Activated naive CD4-positive, alpha-beta T cell treated with anti-CD3 and anti-CD28 coated beads for 36 hours (primary cell): ENCODE data around the gene ENAH. TPM values are rescaled to one million over a fixed set of nuclear protein-coding genes. Genes with fewer than 3 reads are reported as not detected.

Experiments used
- CTCF ChIA-PET: fragments of 350-600 bp; sonication (Branson Sonifier 250); formaldehyde crosslinking; loops from one replicate; lab custom pipeline; 2021; ENCODE audit warnings: antibody characterized with exemption; lab: Charles Lee
- DNase-seq: peaks from one replicate; pipeline ENCODE4 v3.0.0-alpha.2; 2020
- H3K27ac Mint-ChIP-seq: one replicate; pipeline ENCODE4 v1.8.0; 2021; ENCODE audit warnings: mild to moderate bottlenecking, mixed read lengths
- H3K27me3 Mint-ChIP-seq: one replicate; pipeline ENCODE4 v1.8.0; 2021; ENCODE audit warnings: low read depth, mixed read lengths
- H3K36me3 Mint-ChIP-seq: one replicate; pipeline ENCODE4 v1.8.0; 2021; ENCODE audit warnings: low read depth, mixed read lengths
- H3K4me1 Mint-ChIP-seq: one replicate; pipeline ENCODE4 v1.8.0; 2021; ENCODE audit warnings: low read depth, mixed read lengths
- H3K4me3 Mint-ChIP-seq: one replicate; pipeline ENCODE4 v1.8.0; 2021; ENCODE audit warnings: mild to moderate bottlenecking, moderate library complexity, mixed read lengths
- H3K9me3 Mint-ChIP-seq: one replicate; pipeline ENCODE4 v1.8.0; 2021; ENCODE audit warnings: mixed read lengths
- intact Hi-C: fragments of 100-400 bp; cut with micrococcal nuclease; formaldehyde crosslinking; loops from one replicate; pipeline ENCODE4 v1.15.1; 2023
- total RNA-seq, 2 experiments: library from RNA; stranded (reverse); gene quantifications; one replicate each; pipeline ENCODE4 v1.2.3, GENCODE V29; 2021

The ENAH gene
- total RNA-seq, 2 experiments from 2014 or later: 0.91 to 2.0 TPM

DNA sequence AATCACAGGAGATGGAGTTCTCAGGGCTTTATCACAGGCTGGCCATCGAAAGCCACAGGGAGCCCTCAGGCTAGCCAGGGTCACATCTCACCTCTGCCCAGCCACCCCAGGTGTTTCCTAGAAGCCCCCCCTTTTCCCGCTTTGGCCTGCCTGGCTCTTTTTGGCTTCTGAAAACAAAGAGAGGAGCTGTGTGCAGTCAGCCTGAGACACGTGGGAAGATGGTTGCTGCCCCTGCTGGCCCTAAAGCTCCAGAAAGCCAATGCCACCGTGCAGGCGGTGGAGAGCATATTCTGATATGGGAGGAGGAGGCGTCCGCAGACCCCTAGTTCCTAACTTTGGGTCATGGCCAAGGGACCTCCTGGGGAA lies 206.3 kb downstream of the ENAH start:
- intact Hi-C loops: no loop called here
- peak; percentile 3 for DNase-seq
- Mint-ChIP-seq H3K9me3 (no peaks in the 10 kb centered on the region), H3K4me1 (peaks cover 60% of the 10 kb centered on the region), H3K4me3 (no peak overlapping the region), H3K27me3 (no peaks in the 10 kb centered on the region), H3K27ac (peak overlapping the region; percentile 92), H3K36me3 (no peaks in the 10 kb centered on the region)
- CTCF ChIA-PET: interaction anchor here (0.9 to 1.2 kb wide), 4 partner anchors 14 to 27 kb away, joined by 3 read pairs; no protein-coding TSS in a partner anchor

DNA sequence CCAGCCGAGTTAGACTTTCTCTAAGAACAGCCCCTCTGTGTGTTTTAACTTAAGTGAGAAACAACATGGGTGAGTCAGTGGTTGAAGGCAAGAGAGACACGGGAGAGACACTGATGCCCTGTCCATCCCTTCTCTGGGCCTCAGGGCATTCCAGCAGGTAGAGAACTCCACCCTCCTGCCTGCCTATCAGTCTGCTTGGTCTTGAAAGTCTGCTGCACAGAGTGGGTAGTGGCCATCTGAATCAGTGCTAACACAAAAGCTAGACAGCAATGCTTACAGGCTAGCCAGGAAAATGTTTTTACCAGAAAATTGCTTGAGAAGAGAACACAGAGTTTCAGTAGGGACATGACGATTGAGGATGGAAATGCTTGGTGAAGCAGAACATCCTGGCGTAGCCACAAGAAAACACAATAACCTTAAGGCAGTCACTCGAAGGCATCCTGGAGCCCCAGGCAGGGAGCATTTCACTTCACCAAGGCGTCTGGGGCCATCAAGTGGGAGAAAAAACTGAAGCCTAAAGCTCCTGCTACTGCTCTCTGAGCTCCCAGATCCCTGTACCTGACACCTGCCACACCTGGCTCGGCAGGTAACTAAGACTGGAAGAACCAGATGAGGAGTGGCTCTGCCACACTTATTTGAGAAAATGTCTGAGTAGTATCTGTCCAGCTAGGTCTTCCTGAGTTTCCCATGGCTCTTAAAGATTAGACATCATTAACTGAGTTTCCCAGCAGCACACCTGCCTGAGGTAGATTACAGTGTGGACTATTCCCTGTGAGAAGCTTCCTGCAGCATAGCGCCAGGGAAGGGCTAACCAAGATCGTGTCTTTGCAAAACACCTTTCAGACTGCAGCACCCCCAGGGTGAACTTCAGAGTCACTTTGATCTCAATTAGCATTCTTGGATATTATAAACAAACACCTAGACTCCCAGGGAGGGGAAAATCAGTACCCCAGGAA lies 207.0 kb downstream of the ENAH start:
- H3K27me3 Mint-ChIP-seq: no peaks in the 10 kb centered on the region
- peaks cover 61% of the 10 kb centered on the region for H3K4me1 Mint-ChIP-seq
- H3K4me3 Mint-ChIP-seq: peak overlapping the region; percentile 44
- H3K27ac Mint-ChIP-seq: peak overlapping the region; percentile 92
- H3K9me3 Mint-ChIP-seq: no peaks in the 10 kb centered on the region
- CTCF ChIA-PET: interaction anchor here (0.9 to 1.9 kb wide), 6 partner anchors 9 to 27 kb away, joined by 3 to 8 read pairs (median 3); partner anchors contain the start of gene LBR
- no peaks in the 10 kb centered on the region for H3K36me3 Mint-ChIP-seq
- intact Hi-C loops: loop anchor here (1.0 kb wide), 5 partner anchors 8 to 553 kb away; partner anchors contain the start of genes LBR, SDE2 and SRP9
- peak; percentile 49 for DNase-seq

DNA sequence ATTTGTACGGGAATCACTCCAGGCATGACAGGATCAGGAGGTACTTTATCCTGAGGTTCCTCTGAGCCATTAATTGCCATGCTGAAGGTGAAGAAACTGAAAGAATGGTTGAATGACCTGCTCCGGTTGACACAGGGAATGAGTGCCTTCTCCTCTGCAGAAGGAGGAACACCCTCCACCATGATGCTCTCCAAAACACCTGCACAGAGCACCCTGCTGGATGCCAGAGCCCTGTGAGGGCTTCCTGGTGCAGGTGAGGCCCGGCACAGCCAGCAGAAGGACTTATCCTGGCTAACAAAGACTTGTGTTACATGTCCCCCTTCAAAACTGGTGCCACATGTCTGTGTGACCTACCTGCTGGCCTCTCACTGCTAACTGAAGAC lies 210.8 kb downstream of the ENAH start:
- CTCF ChIA-PET: interaction anchor here (0.7 to 1.8 kb wide), 3 partner anchors 10 to 59 kb away, joined by 3 to 4 read pairs (median 3); no protein-coding TSS in a partner anchor
- intact Hi-C loops: loop anchor here (5.0 kb wide), 1 partner anchor 125 kb away; no protein-coding TSS in a partner anchor
- DNase-seq: no peak
- no peaks in the 10 kb centered on the region for H3K36me3 Mint-ChIP-seq
- H3K4me1 Mint-ChIP-seq: peaks cover 53% of the 10 kb centered on the region
- H3K9me3 Mint-ChIP-seq: no peaks in the 10 kb centered on the region
- H3K4me3 Mint-ChIP-seq: no peak overlapping the region
- H3K27me3 Mint-ChIP-seq: no peaks in the 10 kb centered on the region
- H3K27ac Mint-ChIP-seq: peak overlapping the region; percentile 60

DNA sequence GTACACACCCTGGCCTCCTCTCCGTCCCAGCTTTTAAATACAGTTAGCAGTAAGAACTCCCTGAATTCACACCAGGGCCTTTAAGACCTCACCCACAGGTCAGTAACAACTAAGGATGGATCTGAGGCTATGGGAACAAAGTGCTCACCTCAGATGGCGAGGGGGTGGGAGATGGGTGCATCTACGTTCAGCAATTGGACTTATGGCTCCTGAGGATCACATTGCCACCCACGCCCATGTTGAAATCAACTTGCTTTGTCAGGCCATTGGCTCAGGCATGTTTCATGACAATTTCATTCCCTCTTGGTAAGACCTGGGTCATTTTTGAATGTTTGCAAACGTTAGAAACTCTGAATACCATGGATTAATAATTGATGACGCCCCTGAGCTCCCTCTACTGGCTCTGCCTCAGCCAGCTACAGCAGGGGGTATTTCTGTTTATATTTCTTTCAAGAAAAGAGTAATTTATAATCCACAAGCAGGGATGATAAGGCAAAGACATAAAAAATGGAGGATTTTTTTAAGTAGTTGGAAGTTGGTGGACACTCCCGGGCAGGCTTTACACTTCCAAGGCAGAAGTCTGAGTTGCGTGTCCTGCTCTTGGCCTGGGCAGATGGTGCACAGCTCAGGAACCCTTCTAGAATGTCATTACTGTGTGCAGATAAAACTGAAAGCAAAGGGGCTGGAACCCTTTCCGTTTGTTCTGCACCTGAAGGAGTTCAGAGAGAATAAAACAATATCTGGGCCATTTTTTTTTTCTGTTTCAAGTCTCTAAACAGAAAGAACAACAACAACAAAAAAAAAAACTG lies 211.4 kb downstream of the ENAH start:
- Mint-ChIP-seq H3K27ac (peak overlapping the region; percentile 36), H3K27me3 (no peaks in the 10 kb centered on the region), H3K36me3 (no peaks in the 10 kb centered on the region), H3K4me1 (peaks cover 51% of the 10 kb centered on the region), H3K9me3 (no peaks in the 10 kb centered on the region), H3K4me3 (peak overlapping the region; percentile 12)
- no peak for DNase-seq
- intact Hi-C loops: loop anchor here (5.0 kb wide), 1 partner anchor 124 kb away; no protein-coding TSS in a partner anchor
- CTCF ChIA-PET: interaction anchor here (0.6 to 1.8 kb wide), 4 partner anchors 8 to 13 kb away, joined by 3 to 6 read pairs (median 4); no protein-coding TSS in a partner anchor

DNA sequence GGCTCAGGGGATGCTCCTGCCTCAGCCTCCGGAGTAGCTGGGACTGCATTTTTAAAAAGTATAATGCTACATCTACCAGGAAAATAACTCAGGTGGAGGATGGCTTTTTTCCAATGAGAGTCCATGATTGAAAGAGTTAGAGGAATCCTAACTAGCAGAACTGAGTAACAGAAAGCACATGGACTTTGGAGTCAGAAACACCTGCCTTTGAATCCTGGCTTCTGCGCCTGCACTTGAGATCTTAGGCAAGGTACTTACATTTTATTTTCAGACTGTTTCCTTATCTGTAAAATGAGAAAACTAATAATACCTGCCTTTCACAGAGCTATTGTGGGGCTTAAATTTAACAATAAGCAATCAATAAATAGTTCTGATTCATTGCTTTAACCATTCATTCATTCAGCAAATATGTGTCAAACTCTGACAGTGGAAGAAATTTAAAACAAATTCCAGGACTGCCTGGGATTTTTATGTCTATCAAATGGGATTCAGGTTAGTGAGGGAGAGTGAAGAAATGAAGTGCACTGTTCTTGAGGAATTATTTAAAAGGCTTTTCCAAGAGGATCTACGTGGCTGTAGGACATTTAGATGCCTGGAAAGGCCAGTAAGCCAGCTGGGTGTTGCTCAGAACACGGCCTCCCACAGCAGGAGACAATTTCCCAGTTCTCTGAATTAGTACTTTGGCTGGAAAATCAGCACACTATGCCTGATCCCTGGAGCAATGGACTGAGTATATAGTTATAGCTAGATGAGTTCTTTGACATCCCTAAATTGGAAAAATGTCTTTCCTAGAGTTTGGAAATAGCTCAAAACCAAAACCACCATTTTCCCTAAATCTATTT lies 212.3 kb downstream of the ENAH start:
- peaks cover 45% of the 10 kb centered on the region for H3K4me1 Mint-ChIP-seq
- H3K9me3 Mint-ChIP-seq: no peaks in the 10 kb centered on the region
- DNase-seq: no peak
- no peak overlapping the region for H3K27ac Mint-ChIP-seq
- H3K27me3 Mint-ChIP-seq: no peaks in the 10 kb centered on the region
- intact Hi-C loops: loop anchor here (5.0 kb wide), 1 partner anchor 123 kb away; no protein-coding TSS in a partner anchor
- CTCF ChIA-PET: interaction anchor here (0.6 to 1.5 kb wide), 5 partner anchors 9 to 35 kb away, joined by 3 to 6 read pairs (median 3); no protein-coding TSS in a partner anchor
- no peak overlapping the region for H3K4me3 Mint-ChIP-seq
- no peaks in the 10 kb centered on the region for H3K36me3 Mint-ChIP-seq

DNA sequence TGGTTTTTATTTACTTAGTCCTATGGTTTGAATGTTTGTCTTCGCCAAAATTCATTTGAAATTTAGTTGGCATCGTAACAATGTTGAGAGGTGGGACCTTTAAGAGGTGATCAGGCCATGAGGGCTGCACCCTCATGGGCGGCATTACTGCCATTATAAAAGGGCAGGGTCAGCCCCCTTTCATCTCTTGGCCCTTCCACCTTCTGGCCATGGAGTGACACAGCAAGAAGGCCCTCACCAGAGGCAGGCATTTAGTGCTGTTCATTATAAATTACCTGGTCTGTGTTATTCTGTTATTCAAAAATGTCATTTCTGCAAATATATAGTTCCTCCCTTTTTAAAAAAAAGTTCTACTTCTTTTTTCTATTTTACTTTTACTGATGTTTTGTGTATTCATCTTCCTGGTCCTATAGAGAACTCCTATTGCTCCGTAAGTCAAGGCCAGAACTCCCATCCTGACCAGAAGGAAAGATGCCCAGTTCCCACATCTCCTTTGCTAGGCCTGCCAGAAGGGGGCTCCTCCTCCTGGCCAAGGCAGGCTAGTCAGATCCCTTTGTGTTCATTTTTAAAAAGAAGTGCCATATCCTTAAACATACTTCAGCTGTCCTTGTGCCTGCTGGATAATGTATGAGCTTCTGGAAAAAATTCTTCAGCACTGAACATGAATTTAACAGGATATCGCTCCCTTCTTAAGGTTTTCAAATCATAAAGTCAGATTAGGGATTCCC lies 215.0 kb downstream of the ENAH start:
- Mint-ChIP-seq H3K27ac (no peak overlapping the region), H3K27me3 (no peaks in the 10 kb centered on the region), H3K4me3 (no peak overlapping the region), H3K9me3 (no peaks in the 10 kb centered on the region), H3K4me1 (peaks cover 21% of the 10 kb centered on the region), H3K36me3 (no peaks in the 10 kb centered on the region)
- CTCF ChIA-PET: no interaction called here
- intact Hi-C loops: no loop called here
- no peak for DNase-seq

Other genes starting within 250 kb of the ENAH start
- 100 to 1,000 TPM; 132 to 138 TPM for gene LBR, start 225.1 kb downstream of the ENAH start, total RNA-seq
- gene SRP9, start 124.7 kb upstream of the ENAH start, total RNA-seq: 100 to 1,000 TPM; 356 to 363 TPM
- gene EPHX1, start 157.0 kb upstream of the ENAH start, total RNA-seq: 1 to 10 TPM; 3.8 to 5.0 TPM
- 10 to 100 TPM; 34.3 to 34.7 TPM for gene TMEM63A, start 229.3 kb upstream of the ENAH start, total RNA-seq
- under 1 TPM in 1 of 2 experiments, not detected in 1; 0.22 TPM for gene LEFTY1, start 236.0 kb upstream of the ENAH start, total RNA-seq